HG02973 (cell line): ENCODE results near the gene TRHDE.
"Not testable (repeated sequence)": the region's sequence is repeated elsewhere in the genome, so short reads cannot be mapped to it uniquely, and the experiment has no call there.

Experiments
- ATAC-seq: cut with Tn5 transposase; IDR thresholded peaks from one replicate; pipeline ENCODE4 v1.9.1; 2021; ENCODE audit warnings: moderate library complexity; ENCODE audit not compliant: unreplicated experiment

TRHDE gene

GRCh38 chr12:72499244-72499643 is 227.1 kb downstream of the TRHDE start:
- ATAC-seq, result no peak

GRCh38 chr12:72502546-72502945 is 230.4 kb downstream of the TRHDE start:
- no peak for ATAC-seq

- no peak for ATAC-seq
Observed at GRCh38 chr12:72505227-72505626, 233.1 kb downstream of the TRHDE start.

- no peak for ATAC-seq
Observed at GRCh38 chr12:72509891-72510290, 237.7 kb downstream of the TRHDE start.

GRCh38 chr12:72510772-72511171 is 238.6 kb downstream of the TRHDE start:
- no peak for ATAC-seq

- no peak for ATAC-seq
Observed at GRCh38 chr12:72511498-72511897, 239.3 kb downstream of the TRHDE start.

- no peak for ATAC-seq
Observed at GRCh38 chr12:72511906-72512305, 239.7 kb downstream of the TRHDE start.

GRCh38 chr12:72520044-72520678 is 248.0 kb downstream of the TRHDE start:
- ATAC-seq, result not testable (repeated sequence)

- no peak for ATAC-seq
Observed at GRCh38 chr12:72521326-72521725, 249.2 kb downstream of the TRHDE start.

- no peak for ATAC-seq
Observed at GRCh38 chr12:72522411-72522810, 250.2 kb downstream of the TRHDE start.

- ATAC-seq, result no peak
Observed at GRCh38 chr12:72523754-72524153, 251.6 kb downstream of the TRHDE start.

GRCh38 chr12:72535212-72535990 is 263.2 kb downstream of the TRHDE start:
- no peak for ATAC-seq

- no peak for ATAC-seq
Observed at GRCh38 chr12:72540811-72541210, 268.6 kb downstream of the TRHDE start.

- no peak for ATAC-seq
Observed at GRCh38 chr12:72543777-72544467, 271.8 kb downstream of the TRHDE start.

- no peak for ATAC-seq
Observed at GRCh38 chr12:72546106-72546505, 273.9 kb downstream of the TRHDE start.

GRCh38 chr12:72547573-72547972 is 275.4 kb downstream of the TRHDE start:
- ATAC-seq, result no peak

- no peak for ATAC-seq
Observed at GRCh38 chr12:72549184-72549583, 277.0 kb downstream of the TRHDE start.

- ATAC-seq, result no peak
Observed at GRCh38 chr12:72560003-72560769, 288.0 kb downstream of the TRHDE start.

- ATAC-seq, result no peak
Observed at GRCh38 chr12:72570601-72571000, 298.4 kb downstream of the TRHDE start.

GRCh38 chr12:72574138-72574537 is 302.0 kb downstream of the TRHDE start:
- no peak for ATAC-seq

GRCh38 chr12:72578327-72578726 is 306.2 kb downstream of the TRHDE start:
- no peak for ATAC-seq
